Activated CD8-positive, alpha-beta memory T cell treated with anti-CD3 and anti-CD28 coated beads, Interleukin-2, amount 50 U/mL, for 48 hours (primary cell): ENCODE results near the gene TTC9B.
"Not testable (repeated sequence)": the region's sequence is repeated elsewhere in the genome, so short reads cannot be mapped to it uniquely, and the experiment has no call there.

Experiments
- DNase-seq: peaks from one replicate; pipeline ENCODE4 v3.0.0-alpha.2; 2020

Gene TTC9B

DNA sequence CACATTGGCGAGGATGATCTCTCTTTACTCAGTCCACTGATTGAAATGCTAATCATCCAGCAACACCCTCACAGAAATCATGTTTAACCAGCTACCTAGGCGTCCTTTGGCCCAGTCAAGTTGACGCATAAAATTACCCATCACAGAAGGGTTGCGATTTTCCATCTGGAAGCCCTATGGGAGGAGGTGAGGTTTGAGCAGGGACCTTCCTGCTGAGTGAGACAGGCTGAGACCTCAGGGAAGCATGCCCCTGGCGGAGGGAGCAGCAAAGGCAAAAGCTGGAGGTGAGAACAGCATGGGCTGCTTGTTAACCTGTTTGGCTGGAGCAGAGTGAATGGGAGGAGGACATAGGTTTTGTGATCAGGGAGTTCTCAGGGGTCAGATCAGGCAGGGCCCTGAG is 7.3 kb downstream of the TTC9B start:
- DNase-seq = no peak

GRCh38 chr19:40208602-40209001 is 9.6 kb downstream of the TTC9B start:
- DNase-seq = no peak

DNA sequence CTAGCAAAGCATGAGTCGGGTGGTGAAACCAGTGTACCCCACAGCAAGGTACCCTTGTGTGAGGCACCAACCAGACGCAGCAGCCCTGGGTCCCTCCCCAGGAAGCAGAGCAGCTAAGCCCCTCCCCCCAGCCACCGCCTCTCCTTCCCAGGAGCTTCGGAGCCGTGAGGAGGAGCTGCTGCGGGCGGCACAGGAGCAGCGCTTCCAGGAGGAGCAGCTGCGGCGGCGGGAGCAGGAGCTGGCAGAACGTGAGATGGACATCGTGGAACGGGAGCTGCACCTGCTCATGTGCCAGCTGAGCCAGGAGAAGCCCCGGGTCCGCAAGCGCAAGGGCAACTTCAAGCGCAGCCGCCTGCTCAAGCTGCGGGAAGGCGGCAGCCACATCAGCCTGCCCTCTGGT is 12.4 kb downstream of the TTC9B start:
- no peak for DNase-seq

- no peak for DNase-seq
Observed at GRCh38 chr19:40204381-40204780, 13.8 kb downstream of the TTC9B start.

GRCh38 chr19:40200341-40201099 is 17.7 kb downstream of the TTC9B start:
- no peak for DNase-seq

GRCh38 chr19:40198272-40198990 is 19.8 kb downstream of the TTC9B start:
- no peak for DNase-seq

DNA sequence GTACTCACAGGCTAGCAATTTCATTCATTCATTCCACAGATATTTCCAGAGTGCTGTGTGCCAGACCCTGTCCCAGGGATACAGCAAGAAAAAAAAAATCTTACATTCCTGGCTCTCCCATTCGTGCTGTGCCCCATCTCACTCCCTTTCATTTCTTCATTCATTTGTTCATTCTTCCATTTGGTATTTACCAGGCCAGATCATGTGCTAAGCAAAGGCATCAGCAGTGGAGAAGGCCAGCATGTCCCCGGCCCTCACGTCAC is 24.7 kb downstream of the TTC9B start:
- no peak for DNase-seq

DNA sequence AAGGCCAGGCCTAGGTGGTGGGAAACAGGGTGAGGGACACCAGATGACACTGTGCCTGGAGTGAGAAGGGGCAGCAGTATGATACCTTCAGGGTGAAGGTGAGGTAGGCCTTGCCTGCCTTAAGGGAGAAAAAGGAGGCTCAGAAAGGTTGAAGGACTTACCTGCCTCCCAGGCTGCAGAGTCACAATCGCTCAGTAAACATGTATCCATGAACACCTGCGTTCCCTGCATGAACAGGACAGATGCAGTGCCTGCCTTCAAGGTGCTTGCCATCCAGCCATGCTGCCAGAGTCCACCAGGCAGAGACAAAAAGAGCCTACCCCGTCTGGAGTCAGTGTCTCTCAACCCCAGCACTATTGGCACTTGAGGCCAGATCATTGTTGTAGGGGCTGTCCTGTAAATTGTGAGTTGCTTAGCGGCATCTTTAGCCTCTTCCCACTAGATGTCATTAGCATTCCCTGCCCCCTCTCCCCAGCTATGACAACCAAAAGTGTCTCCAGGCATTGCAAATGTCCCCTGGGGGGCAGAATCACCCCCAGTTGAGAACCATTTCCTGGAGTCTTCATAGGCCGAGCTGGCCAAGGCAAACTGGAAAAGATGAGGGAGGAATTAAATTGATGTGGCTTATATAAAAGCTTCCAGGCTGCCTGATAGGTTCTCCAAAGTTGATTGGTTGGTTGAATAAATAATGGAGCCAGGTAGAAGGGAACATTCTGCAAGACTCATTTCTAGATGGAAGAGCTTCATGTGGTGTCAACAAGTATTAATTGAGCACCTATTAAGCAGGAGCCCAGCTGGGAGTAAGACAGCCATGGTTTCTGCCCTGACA is 25.2 kb downstream of the TTC9B start:
- no peak for DNase-seq

DNA sequence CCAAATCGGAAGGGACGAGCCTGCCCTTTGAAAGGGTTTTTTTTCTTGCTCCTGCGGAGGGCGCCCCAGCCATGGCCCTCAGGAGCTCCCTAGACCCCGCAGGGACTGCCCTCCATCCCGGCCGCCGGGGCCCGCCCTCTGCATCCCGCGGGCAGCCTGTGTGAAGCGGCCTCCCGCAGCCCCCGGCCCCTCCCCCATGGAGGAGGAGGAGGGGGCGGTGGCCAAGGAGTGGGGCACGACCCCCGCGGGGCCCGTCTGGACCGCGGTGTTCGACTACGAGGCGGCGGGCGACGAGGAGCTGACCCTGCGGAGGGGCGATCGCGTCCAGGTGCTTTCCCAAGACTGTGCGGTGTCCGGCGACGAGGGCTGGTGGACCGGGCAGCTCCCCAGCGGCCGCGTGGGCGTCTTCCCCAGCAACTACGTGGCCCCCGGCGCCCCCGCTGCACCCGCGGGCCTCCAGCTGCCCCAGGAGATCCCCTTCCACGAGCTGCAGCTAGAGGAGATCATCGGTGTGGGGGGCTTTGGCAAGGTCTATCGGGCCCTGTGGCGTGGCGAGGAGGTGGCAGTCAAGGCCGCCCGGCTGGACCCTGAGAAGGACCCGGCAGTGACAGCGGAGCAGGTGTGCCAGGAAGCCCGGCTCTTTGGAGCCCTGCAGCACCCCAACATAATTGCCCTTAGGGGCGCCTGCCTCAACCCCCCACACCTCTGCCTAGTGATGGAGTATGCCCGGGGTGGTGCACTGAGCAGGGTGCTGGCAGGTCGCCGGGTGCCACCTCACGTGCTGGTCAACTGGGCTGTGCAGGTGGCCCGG is 26.1 kb downstream of the TTC9B start:
- peak; percentile 61 for DNase-seq

DNA sequence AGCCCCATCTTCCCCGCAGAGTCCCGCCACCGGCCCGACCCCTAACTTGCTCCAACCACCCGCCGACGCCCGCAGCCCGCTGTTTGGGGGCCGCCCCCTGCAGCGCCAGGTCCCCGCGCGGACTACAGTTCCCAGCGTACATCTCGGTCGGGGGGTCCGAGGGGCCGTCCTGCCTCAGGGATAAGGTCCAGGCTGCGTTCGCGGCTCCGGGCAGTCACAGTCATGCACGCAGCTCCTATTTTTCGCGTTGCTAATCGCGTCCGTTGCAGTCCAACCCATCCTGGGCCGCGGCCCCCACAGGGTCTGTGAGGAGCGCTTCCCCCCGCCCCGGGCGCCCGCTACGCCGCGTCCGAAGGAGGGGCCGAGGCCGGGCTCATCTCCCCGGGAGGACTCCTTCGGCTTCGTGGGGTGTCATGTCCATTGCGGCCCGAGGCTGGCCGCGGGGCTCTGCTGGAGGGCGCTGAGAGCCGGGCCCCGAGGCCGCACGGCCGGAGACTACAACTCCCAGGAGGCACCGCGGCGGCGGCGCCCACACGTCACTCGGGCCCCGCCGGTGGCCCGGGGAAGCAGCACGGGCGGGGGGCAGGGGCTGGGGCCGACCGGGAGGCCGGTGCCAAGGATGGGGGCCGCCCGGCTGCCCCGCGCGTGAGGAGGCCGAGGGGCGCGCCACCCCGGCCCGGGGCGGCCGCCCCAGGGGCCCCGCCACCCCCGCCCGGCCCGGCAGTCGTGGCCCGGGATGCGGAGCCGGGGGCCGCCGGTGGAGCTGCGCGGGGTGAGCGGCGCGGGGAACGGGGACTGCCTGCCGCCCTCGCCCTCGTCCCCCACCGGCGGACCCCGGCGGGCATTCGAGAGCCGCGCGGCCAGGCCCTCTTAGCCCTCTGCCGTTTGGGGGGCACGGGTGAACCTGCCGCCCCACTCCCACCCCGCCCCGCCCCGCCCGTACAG is 27.0 kb downstream of the TTC9B start, which contains the start of gene MAP3K10:
MAP3K10 (plus strand) TSS at position 536 of the 945 bp plus-strand sequence. CDS start 606 bp downstream, outside the sequence.
- DNase-seq = peak; percentile 90

DNA sequence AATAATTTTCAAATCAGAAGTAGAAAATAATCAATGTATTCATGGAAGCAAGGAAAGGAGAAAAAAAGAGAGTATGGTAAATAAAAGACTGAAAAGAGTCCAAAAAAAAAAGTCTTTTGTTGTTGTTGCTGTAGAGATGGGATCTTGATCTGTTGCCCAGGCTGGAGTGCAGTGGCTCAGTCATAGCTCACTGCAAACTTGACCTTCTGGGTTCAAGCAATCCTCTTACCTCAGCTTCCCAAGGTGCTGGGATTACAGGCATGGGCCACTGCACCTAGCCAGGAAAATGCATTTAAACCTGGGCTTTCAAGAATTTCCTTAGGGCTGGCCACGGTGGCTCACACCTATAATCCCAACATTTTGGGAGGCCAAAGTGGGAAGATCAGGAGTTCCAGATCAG is 33.9 kb downstream of the TTC9B start:
- DNase-seq = no peak

DNA sequence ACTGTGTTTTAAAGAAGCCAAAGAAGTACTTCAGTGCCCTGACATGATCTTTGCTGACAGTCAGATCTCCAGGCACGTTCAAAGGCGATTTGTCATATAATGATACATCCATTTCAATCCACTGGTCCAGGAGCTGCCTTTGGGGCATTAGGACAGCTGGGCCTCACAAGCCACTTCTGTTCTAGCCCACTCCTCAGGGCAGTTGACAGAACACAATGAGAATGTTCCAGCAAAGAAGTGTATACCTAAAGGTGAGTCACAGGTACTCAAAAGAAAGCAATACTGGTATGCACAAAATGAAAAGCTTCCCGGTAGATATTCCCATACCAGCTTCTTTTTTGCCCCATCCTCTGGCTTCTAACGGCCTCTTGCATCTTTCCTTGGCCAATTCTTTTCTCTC is 39.4 kb downstream of the TTC9B start:
- DNase-seq = no peak

GRCh38 chr19:40177286-40178070 is 40.7 kb downstream of the TTC9B start:
- DNase-seq = no peak

GRCh38 chr19:40175820-40176219 is 42.4 kb downstream of the TTC9B start:
- DNase-seq = no peak

- no peak for DNase-seq
Observed at GRCh38 chr19:40174092-40174491, 44.1 kb downstream of the TTC9B start.

GRCh38 chr19:40171293-40171692 is 46.9 kb downstream of the TTC9B start:
- not testable (repeated sequence) for DNase-seq

- DNase-seq = not testable (repeated sequence)
Observed at GRCh38 chr19:40170303-40170989, 47.7 kb downstream of the TTC9B start.

- not testable (repeated sequence) for DNase-seq
Observed at GRCh38 chr19:40169482-40170302, 48.5 kb downstream of the TTC9B start.
